BLaER1 treated with 17β-estradiol and CSF1 and Interleukin-3, amounts not matched to agents 10 nM and 100 nM (cell line): ENCODE data around the gene KLHL3.
A peak's percentile ranks its signal among the peaks of the same experiment; 100 is the strongest.
"Not testable (repeated sequence)": the region's sequence is repeated elsewhere in the genome, so short reads cannot be mapped to it uniquely, and the experiment has no call there.

Source experiments
- H3K27ac ChIP-seq, 11 experiments: shearing (Covaris generic); formaldehyde crosslinking; 2 replicates each; pipeline ENCODE4 v1.8.1; 2022
- H3K27me3 ChIP-seq, 11 experiments: shearing (Covaris generic); formaldehyde crosslinking; 2 replicates each; pipeline ENCODE4 v1.8.1; 2022
- H3K36me3 ChIP-seq, 11 experiments: shearing (Covaris generic); formaldehyde crosslinking; 2 replicates each; pipeline ENCODE4 v1.8.1; 2022
- H3K4me1 ChIP-seq, 10 experiments: shearing (Covaris generic); formaldehyde crosslinking; 2 replicates each; pipeline ENCODE4 v1.8.1; 2022
- H3K4me2 ChIP-seq, 11 experiments: shearing (Covaris generic); formaldehyde crosslinking; 2 replicates each; pipeline ENCODE4 v1.8.1; 2022
- H3K4me3 ChIP-seq, 10 experiments: shearing (Covaris generic); formaldehyde crosslinking; 2 replicates each; pipeline ENCODE4 v1.8.1; 2022
- H3K9ac ChIP-seq, 11 experiments: shearing (Covaris generic); formaldehyde crosslinking; 2 replicates each; pipeline ENCODE4 v1.8.1; 2022
- H3K9me3 ChIP-seq, 11 experiments: shearing (Covaris generic); formaldehyde crosslinking; replicated peaks in 1 of 11; 2 replicates each; pipeline ENCODE4 v1.8.1; 2022
- H4K20me1 ChIP-seq, 11 experiments: shearing (Covaris generic); formaldehyde crosslinking; 2 replicates each; pipeline ENCODE4 v1.8.1; 2022
- Cebpa-rat ChIP-seq, 11 experiments: shearing (Covaris generic); IDR thresholded peaks; 2 replicates each; pipeline ENCODE4 v1.8.1; 2022

KLHL3 gene, protein sequence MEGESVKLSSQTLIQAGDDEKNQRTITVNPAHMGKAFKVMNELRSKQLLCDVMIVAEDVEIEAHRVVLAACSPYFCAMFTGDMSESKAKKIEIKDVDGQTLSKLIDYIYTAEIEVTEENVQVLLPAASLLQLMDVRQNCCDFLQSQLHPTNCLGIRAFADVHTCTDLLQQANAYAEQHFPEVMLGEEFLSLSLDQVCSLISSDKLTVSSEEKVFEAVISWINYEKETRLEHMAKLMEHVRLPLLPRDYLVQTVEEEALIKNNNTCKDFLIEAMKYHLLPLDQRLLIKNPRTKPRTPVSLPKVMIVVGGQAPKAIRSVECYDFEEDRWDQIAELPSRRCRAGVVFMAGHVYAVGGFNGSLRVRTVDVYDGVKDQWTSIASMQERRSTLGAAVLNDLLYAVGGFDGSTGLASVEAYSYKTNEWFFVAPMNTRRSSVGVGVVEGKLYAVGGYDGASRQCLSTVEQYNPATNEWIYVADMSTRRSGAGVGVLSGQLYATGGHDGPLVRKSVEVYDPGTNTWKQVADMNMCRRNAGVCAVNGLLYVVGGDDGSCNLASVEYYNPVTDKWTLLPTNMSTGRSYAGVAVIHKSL

DNA sequence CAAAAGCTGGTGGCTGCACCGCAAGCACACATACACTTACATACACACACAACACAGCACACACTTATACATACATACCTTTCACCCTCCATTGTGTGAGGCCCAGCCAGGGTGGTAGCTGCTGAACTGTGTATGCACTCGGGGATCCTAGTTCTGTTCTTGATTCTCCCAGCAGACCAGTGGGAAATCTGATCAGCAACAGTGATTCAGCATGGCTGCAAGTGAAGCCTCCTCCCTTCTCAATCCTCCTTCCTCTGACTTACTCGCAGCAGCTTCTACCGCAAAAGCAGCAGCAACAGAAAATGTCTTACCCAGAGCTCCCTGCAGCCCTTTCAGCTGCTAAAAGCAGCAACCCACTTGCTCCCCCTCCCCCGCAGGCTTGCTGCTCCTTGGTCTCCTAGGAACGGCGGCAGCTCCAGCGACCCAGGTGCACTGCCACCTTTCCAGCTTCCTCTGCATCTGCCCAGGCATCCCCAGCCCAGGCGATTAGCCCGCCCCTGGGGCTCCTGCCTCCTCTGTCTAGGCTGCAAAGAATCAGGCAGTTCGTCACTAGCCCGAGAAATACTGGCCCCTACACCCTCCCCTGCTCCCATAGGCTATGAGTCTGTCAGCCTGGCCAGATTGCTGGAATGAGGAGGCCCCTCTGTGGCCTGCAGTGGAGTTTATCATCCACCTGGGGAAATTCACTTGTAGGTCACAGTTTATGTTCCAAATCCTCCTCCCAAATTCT, at the start of gene KLHL3:
Gene KLHL3 (minus strand): TSS at position 535 of the 730 bp plus-strand sequence. CDS start 443 bp downstream, at position 92.
- Histone ChIP-seq H4K20me1 (no peaks in the 10 kb centered on the region), H3K27me3 (no peaks in the 10 kb centered on the region; a peak in 1 of 22 replicates), H3K4me3 (peak within 1 kb of the TSS; percentile 40 to 64 (median 56)), H3K27ac (peak within 1 kb of the TSS in 9 of 11 experiments; percentile 10 to 65 (median 45); a peak in 15 of 22 replicates), H3K4me1 (peaks cover 24 to 38% (median 31%) of the 10 kb centered on the region in 10 experiments), H3K9ac (peak within 1 kb of the TSS; percentile 21 to 73 (median 58); a peak in 20 of 22 replicates), H3K9me3 (peaks cover 5 to 13% (median 9%) of the 10 kb centered on the region in 11 experiments; a peak in 19 of 22 replicates), H3K36me3 (no peaks in the 10 kb centered on the region), H3K4me2 (peak within 1 kb of the TSS; percentile 79 to 96 (median 89))
- no peak for TF ChIP-seq Cebpa-rat (IDR thresholded peaks at IDR 0.05)

DNA sequence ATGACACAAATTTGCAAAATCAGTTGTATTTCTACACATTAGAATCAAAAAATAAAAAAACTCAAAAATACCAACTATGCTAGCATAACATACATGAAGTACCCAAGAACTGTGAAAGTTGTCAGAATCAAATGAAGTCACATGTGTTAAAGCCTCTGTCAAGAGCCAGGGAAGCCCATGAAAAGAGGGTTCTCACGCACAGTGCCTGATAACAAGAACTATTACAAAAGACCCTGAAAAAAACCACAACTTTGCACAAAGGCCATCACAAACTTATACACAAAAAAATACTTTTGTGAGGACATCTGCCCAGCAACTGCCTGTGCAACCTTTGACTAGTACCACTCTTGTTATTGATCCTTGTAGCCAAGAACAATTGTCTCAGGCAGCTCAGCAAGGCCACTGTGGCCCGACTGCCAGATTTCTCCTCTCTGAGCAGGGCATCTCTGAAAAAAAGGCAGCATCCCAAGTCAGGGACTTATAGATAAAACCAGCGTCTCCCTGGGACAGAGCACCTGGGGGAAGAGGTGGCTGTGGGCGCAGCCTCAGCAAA, 47.2 kb upstream of the KLHL3 start:
- Histone ChIP-seq H3K27ac (no peak overlapping the region), H3K4me2 (no peak overlapping the region), H3K4me1 (no peaks in the 10 kb centered on the region), H3K9ac (no peak overlapping the region), H3K4me3 (no peak overlapping the region), H3K36me3 (no peaks in the 10 kb centered on the region), H3K9me3 (peaks cover 0 to 13% (median 0%) of the 10 kb centered on the region in 11 experiments; a peak in 4 of 22 replicates), H4K20me1 (no peaks in the 10 kb centered on the region), H3K27me3 (no peaks in the 10 kb centered on the region)
- no peak for TF ChIP-seq Cebpa-rat (IDR thresholded peaks at IDR 0.05)

DNA sequence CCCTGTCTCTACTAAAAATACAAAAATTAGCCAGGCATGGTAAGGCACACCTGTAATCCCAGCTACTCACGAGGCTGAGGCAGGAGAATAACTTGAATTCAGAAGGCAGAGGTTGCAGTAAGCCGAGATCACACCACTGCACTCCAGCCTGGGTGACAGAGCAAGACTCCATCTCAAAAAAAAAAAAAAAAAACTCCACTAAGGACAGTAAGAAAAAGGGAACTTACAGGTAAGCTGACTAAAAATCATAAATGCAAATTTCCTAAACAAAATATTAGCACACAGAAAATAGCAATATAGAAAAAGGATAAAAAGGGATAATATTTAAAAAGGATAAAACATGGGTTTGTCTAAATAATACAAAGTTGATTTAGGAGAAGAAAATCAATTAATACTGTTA, 46.2 kb upstream of the KLHL3 start:
- H3K4me1 ChIP-seq = no peaks in the 10 kb centered on the region
- H3K9ac ChIP-seq = no peak overlapping the region
- H3K9me3 ChIP-seq = peaks cover 0 to 13% (median 0%) of the 10 kb centered on the region in 11 experiments; a peak in 4 of 22 replicates
- H3K36me3 ChIP-seq = no peaks in the 10 kb centered on the region
- H3K4me3 ChIP-seq = no peak overlapping the region
- TF ChIP-seq Cebpa-rat (IDR thresholded peaks at IDR 0.05) = no peak
- no peak overlapping the region for H3K4me2 ChIP-seq
- H3K27me3 ChIP-seq = no peaks in the 10 kb centered on the region
- H3K27ac ChIP-seq = no peak overlapping the region
- H4K20me1 ChIP-seq = no peaks in the 10 kb centered on the region

DNA sequence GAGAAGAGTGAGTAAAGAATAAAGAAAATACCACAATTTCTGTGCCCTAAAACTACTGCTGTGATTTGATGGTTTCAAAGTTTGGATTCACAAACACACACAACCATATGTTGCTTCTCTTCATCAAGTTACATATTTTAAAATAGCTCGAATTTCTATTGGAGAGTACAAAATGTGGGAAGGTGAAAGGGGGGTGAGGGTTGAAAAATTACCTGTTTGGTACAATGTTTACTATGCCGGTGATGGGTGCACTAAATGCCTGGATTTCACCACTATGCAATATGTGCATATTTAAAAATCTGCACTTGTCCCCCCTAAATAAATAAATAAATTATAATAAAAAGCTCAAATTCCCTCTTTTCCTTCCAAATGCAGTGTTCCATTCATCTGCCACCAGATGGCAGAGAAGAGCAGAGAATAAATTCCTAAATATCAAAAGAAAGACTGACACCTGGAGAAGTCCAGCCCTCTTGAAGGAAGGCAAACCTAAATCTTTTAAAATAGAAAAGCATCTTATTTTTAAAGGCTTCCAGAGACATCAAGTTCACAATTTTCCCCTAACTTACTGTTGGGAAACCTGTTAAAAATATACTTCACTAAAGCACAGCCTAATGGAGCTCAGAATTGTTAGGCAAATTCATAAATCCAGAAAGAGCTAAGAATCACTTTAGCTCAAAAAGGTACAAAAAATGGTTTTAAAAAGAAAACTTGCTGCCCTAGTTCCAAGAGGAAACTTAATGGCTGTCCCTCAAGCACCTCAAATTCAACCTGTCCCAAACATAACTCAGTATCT, 43.1 kb upstream of the KLHL3 start:
- no peaks in the 10 kb centered on the region for H4K20me1 ChIP-seq
- no peaks in the 10 kb centered on the region for H3K9me3 ChIP-seq
- H3K4me3 ChIP-seq = no peak overlapping the region
- no peak for TF ChIP-seq Cebpa-rat (IDR thresholded peaks at IDR 0.05)
- H3K27ac ChIP-seq = no peak overlapping the region
- no peaks in the 10 kb centered on the region for H3K4me1 ChIP-seq
- no peaks in the 10 kb centered on the region for H3K27me3 ChIP-seq
- H3K36me3 ChIP-seq = no peaks in the 10 kb centered on the region
- no peak overlapping the region for H3K9ac ChIP-seq
- no peak overlapping the region for H3K4me2 ChIP-seq

DNA sequence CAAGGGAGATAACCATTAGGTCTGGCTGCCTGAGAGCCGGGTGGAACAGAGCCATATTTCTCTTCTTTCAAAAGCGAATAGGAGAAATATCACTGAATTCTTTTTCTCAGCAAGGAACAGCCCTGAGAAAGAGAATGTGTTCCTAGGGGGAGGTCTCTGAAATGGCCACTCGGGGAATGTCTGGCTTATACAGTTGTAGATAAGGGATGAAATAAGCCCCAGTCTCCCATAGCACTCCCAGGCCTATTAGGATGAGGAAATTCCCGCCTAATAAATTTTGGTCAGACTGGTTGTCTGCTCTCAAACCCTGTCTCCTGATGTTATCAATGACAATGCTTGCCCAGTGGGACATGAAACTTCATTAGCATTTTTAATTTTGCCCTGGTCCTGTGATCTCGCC, 32.0 kb upstream of the KLHL3 start:
- not testable (repeated sequence) for H3K9ac ChIP-seq, H3K36me3 ChIP-seq, H3K4me1 ChIP-seq, H4K20me1 ChIP-seq, H3K27ac ChIP-seq, H3K27me3 ChIP-seq, H3K4me2 ChIP-seq, H3K4me3 ChIP-seq
- H3K9me3 ChIP-seq = peaks cover 29 to 43% (median 33%) of the 10 kb centered on the region in 11 experiments

DNA sequence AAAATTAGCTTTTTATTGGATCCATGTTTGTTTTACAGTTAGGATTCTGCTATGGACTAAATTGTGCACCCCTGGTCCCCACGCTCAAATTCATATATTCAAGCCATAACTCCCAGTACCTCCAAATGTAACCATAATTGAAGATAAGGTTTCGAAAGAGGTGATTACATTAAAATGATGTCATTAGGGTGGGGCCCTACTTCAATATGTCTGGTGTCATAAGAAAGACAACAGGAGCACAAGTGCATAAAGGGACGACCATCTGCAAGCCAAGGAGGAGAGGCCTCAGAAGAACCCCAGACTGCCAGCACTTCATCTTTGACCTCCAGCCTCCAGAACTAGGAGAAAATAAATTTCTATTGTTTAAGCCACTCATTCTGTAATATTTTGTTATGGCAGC, 25.7 kb upstream of the KLHL3 start:
- Histone ChIP-seq H3K27me3 (no peaks in the 10 kb centered on the region), H3K36me3 (no peaks in the 10 kb centered on the region), H3K4me3 (no peak overlapping the region), H3K4me2 (no peak overlapping the region), H3K9ac (no peak overlapping the region), H3K27ac (no peak overlapping the region), H4K20me1 (no peaks in the 10 kb centered on the region), H3K9me3 (peaks cover under 1 to 11% (median 6%) of the 10 kb centered on the region in 11 experiments; a peak in 10 of 22 replicates), H3K4me1 (no peaks in the 10 kb centered on the region)
- no peak for TF ChIP-seq Cebpa-rat (IDR thresholded peaks at IDR 0.05)

DNA sequence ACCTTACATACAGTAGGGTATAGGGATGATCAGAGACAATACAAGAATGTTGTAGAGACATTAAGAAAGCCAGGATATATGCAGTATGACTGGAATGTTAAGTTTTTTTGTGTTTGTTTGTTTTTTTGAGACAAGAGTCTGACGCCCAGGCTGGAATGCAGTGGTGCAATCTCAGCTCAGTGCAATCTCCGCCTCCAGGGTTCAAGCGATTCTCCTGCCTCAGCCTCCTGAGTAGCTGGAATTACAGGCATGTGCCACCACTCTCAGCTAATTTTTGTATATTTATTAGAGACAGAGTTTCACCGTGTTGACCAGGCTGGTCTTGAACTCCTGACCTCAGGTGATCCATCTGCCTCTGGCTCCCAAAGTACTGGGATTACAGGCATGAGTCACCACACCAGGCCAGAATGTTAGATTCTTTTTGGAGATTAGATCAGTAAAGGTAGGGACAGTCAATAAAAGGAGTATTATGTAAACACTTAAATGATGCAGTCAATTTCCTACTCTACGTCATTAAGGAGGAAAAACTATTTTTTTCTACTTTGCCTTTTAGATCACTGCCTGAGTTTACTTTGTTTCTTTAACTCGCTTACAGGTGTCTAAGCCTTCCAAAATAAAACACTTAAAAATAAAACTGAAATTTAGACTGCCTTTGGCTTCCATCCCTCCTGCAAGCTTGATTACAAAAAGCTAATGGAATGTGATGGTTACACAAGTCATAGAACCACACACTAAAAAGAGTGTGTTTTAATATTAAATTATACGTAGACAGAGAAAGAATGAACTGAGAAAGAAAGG, 25.0 kb upstream of the KLHL3 start:
- H3K4me1 ChIP-seq = no peaks in the 10 kb centered on the region
- no peaks in the 10 kb centered on the region for H4K20me1 ChIP-seq
- H3K9me3 ChIP-seq = peaks cover 0 to 7% (median 0%) of the 10 kb centered on the region in 11 experiments; a peak in 4 of 22 replicates
- H3K27ac ChIP-seq = no peak overlapping the region
- no peak overlapping the region for H3K4me2 ChIP-seq
- no peak overlapping the region for H3K4me3 ChIP-seq
- no peaks in the 10 kb centered on the region for H3K36me3 ChIP-seq
- no peak overlapping the region for H3K9ac ChIP-seq
- TF ChIP-seq Cebpa-rat (IDR thresholded peaks at IDR 0.05) = no peak
- no peaks in the 10 kb centered on the region for H3K27me3 ChIP-seq

DNA sequence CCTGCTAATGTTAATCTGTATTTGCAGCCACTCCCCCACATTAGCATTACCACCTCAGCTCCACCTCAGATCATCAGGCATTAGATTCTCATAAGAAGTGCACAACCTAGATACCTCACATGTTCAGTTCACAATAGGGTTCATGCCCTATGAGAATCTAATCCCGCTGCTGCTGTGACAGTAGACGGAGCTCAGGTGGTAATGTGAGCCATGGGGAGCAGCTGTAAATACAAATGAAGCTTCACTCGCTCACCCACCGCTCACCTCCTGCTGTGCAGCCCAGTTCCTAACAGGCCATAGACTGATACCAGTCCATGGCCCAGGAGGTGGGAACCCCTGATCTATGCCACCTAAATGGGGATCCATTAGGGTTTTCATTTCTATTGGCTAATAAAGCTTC, 24.4 kb upstream of the KLHL3 start:
- Histone ChIP-seq H3K4me2 (no peak overlapping the region), H3K9ac (no peak overlapping the region), H4K20me1 (no peaks in the 10 kb centered on the region), H3K36me3 (no peaks in the 10 kb centered on the region), H3K4me1 (peaks cover 0 to 4% (median 2%) of the 10 kb centered on the region in 10 experiments; a peak in 9 of 20 replicates), H3K4me3 (no peak overlapping the region), H3K27ac (no peak overlapping the region), H3K27me3 (no peaks in the 10 kb centered on the region), H3K9me3 (peaks cover 0 to 4% (median 0%) of the 10 kb centered on the region in 11 experiments; a peak in 1 of 22 replicates)
- TF ChIP-seq Cebpa-rat (IDR thresholded peaks at IDR 0.05) = no peak
